Stimulated activated CD8-positive, alpha-beta memory T cell treated with anti-CD3 and anti-CD28 coated beads, Interleukin-2, amount 100 ng/mL, for 48 hours (primary cell): Measurements from ENCODE around the gene FGF4.

Source experiments
- DNase-seq, 2 donors: peaks; one replicate each; pipeline ENCODE4 v3.0.0-alpha.2; 2020; ENCODE audit warnings: low read depth in 2 of 2

Gene FGF4

GRCh38 chr11:69726481-69726880 is 48.7 kb downstream of the FGF4 start:
- DNase-seq = no peak

GRCh38 chr11:69726019-69726418 is 49.1 kb downstream of the FGF4 start:
- no peak for DNase-seq

- DNase-seq = no peak
Observed at GRCh38 chr11:69721745-69722144, 53.4 kb downstream of the FGF4 start.

- no peak for DNase-seq
Observed at GRCh38 chr11:69721106-69721505, 54.0 kb downstream of the FGF4 start.
